DMS79 treated with DMSO at 0.1 percent for 48 hours (cell line): ENCODE data around the gene PCDHB11.
"Not testable (repeated sequence)": the region's sequence is repeated elsewhere in the genome, so short reads cannot be mapped to it uniquely, and the experiment has no call there.

Experiments used
- DNase-seq: peaks from one replicate; lab custom pipeline; 2025; lab: John Stamatoyannopoulos, UW

Gene PCDHB11

GRCh38 chr5:141199359-141200235 is at the start of gene PCDHB11:
TSS of gene PCDHB11 (plus strand) at chr5:141199627. CDS start at chr5:141199775, 148 bp downstream.
- DNase-seq = no peak

- no peak for DNase-seq
Observed at GRCh38 chr5:141149812-141150211, 49.6 kb upstream of the PCDHB11 start, which contains the start of gene PCDHB6. TSS of gene PCDHB6 (plus strand) at chr5:141150057. CDS start at chr5:141150258, 201 bp downstream.

- no peak for DNase-seq
Observed at GRCh38 chr5:141150224-141150992, 49.0 kb upstream of the PCDHB11 start.

GRCh38 chr5:141150993-141151325 is 48.5 kb upstream of the PCDHB11 start:
- no peak for DNase-seq

GRCh38 chr5:141151632-141152031 is 47.8 kb upstream of the PCDHB11 start:
- not testable (repeated sequence) for DNase-seq

- not testable (repeated sequence) for DNase-seq
Observed at GRCh38 chr5:141152096-141152495, 47.3 kb upstream of the PCDHB11 start.

GRCh38 chr5:141155540-141156374 is 43.7 kb upstream of the PCDHB11 start:
- DNase-seq = no peak

- DNase-seq = not testable (repeated sequence)
Observed at GRCh38 chr5:141157356-141157755, 42.1 kb upstream of the PCDHB11 start.

GRCh38 chr5:141157901-141158300 is 41.5 kb upstream of the PCDHB11 start:
- DNase-seq = not testable (repeated sequence)

- DNase-seq = no peak
Observed at GRCh38 chr5:141172381-141173204, 26.8 kb upstream of the PCDHB11 start, which contains the start of gene PCDHB7. TSS of gene PCDHB7 (plus strand) at chr5:141172644. CDS start at chr5:141172836, 192 bp downstream.

GRCh38 chr5:141174291-141175104 is 24.9 kb upstream of the PCDHB11 start:
- not testable (repeated sequence) for DNase-seq

- DNase-seq = no peak
Observed at GRCh38 chr5:141175933-141176332, 23.5 kb upstream of the PCDHB11 start.

- peak; percentile 39 for DNase-seq
Observed at GRCh38 chr5:141177577-141178191, 21.7 kb upstream of the PCDHB11 start, which contains the start of gene PCDHB8. TSS of gene PCDHB8 (plus strand) at chr5:141177790. CDS start at chr5:141178035, 245 bp downstream.

GRCh38 chr5:141179371-141179770 is 20.1 kb upstream of the PCDHB11 start:
- not testable (repeated sequence) for DNase-seq

- DNase-seq = not testable (repeated sequence)
Observed at GRCh38 chr5:141179876-141180275, 19.6 kb upstream of the PCDHB11 start.

GRCh38 chr5:141180313-141180712 is 19.1 kb upstream of the PCDHB11 start:
- no peak for DNase-seq

GRCh38 chr5:141182248-141182647 is 17.2 kb upstream of the PCDHB11 start, which contains the start of gene PCDHB16:
TSS of gene PCDHB16 (plus strand) at chr5:141182387. CDS start at chr5:141182560, 173 bp downstream.
- DNase-seq = no peak

- DNase-seq = not testable (repeated sequence)
Observed at GRCh38 chr5:141184117-141184855, 15.1 kb upstream of the PCDHB11 start.
